ENCODE data around the gene DOCK2. TPM values are rescaled to one million over a fixed set of nuclear protein-coding genes. Genes with fewer than 3 reads are reported as not detected.

The DOCK2 gene
- total RNA-seq, 4 donors from 2014 or later, result 2.3 to 11.2 (median 3.2) TPM

DNA sequence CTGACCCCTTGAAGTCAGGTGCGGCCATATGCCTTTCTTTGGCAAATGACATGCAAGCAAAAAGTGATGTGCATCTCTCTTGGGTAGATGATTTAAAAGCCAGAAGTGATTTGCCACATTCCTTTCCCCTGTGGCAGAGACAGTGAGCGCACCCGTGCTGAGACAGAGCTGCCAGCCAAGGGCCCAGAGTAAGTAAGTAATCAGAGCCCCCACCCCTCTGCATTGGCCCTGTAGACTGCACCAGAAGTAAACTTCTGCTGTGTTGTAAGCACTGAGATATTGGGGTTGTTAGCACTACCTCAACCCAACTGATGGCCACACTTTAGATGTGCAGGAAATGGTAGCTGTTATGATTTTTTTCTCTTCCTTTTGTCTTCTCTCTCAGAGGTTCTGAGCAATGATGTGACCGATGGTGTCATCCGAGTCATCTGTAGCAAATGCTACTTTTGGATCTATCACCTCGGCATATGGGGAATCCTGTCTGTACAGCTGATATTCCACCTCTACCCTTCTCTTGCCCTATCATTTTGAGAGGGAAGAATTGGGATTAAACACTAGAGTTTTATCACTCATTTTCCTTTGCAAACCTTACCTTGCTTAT, 58.0 kb downstream of the DOCK2 start:
- H3K4me1 ChIP-seq, result no peaks in the 10 kb centered on the region
- H3K9me3 ChIP-seq, result no peaks in the 10 kb centered on the region
- no peaks in the 10 kb centered on the region for H3K27me3 ChIP-seq
- H3K4me3 ChIP-seq, result no peak overlapping the region
- 78% methylated on average over 6 of the region's 6 CpGs for WGBS
- no peak overlapping the region for H3K27ac ChIP-seq
- no peaks in the 10 kb centered on the region for H3K36me3 ChIP-seq
- no peak for DNase-seq (ENCODE audit: low spot score in 2 of 2)
- TF ChIP-seq POLR2AphosphoS5 (IDR thresholded peaks at IDR 0.05), result no peak
- TF ChIP-seq CTCF (IDR thresholded peaks at IDR 0.05), result no peak
- TF ChIP-seq EP300 (IDR thresholded peaks at IDR 0.05), result no peak
- no peak for TF ChIP-seq POLR2A (IDR thresholded peaks at IDR 0.05)

DNA sequence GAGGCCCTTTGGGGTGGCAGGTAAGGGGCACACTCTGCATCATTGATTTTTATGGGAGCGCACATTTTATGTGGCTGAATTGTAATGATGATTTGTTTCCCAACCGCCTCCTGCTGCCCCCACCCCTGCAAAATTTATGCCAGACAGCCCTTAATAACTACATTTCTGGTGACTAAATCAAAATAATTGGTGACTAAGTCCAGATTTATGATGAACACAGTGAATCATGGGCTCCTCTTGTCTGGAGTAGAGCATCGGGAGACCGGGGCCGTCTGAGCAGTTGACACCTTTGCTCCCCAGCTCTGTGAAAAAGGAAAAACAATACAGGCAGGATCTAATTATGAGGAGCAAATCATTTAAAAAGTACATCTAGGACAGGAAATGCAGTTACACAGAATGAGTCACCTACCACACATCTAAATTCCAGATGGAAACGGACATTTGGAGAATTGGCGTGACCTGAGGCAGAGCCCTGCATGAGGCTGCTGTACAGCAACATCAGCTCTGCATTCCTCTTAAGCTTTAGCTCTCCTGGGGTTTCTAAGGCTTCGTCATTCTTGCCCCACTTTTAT, 58.9 kb downstream of the DOCK2 start:
- 58% methylated on average over 8 of the region's 8 CpGs for WGBS
- DNase-seq (ENCODE audit: low spot score in 2 of 2), result no peak
- Histone ChIP-seq H3K27ac (no peak overlapping the region), H3K27me3 (no peaks in the 10 kb centered on the region), H3K4me3 (no peak overlapping the region), H3K4me1 (no peaks in the 10 kb centered on the region), H3K36me3 (no peaks in the 10 kb centered on the region), H3K9me3 (no peaks in the 10 kb centered on the region)
- no peak for TF ChIP-seq POLR2AphosphoS5 (IDR thresholded peaks at IDR 0.05)
- no peak for TF ChIP-seq POLR2A (IDR thresholded peaks at IDR 0.05)
- TF ChIP-seq EP300 (IDR thresholded peaks at IDR 0.05), result no peak
- no peak for TF ChIP-seq CTCF (IDR thresholded peaks at IDR 0.05)

DNA sequence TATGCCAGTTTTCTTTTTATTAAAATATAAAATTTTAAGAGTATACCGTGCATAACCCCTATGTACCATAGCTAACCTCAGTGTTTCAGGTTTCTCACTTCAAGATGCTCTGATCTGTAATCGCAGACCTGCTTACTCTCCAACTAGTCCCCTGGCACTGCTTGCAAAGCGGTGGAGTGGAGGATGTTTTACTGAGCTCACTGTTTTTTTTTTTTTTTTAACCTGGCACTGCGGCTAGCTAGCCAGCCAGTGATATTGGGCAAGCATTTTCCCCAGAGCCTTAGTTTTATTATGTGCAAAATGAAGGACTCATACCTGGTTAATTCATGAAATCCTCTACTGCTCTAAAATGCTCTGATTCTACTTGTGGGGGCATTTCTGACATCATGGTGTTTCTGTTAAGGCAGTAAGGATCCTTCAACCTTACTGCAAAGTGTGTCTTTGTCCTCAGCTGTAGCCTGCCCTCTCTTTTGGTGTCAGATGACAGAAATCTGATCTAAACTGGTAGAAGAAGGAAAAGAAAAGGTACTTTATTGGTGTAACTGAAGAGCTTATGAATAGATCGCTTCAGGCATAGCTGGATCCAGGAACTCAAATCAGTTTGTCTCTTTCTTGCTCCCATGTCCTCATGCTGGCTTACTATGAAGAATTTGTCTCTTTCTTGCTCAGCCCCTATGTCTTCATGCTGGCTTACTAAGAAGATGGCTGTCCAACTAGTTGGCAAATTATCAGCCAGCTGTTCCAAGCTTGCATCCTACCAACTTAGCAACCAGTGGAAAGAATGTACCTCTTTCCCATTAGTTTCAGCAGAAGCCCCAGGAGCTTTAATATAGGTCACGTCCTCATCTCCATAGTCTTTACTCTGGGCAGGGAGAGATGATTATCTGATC, 59.8 kb downstream of the DOCK2 start:
- TF ChIP-seq POLR2AphosphoS5 (IDR thresholded peaks at IDR 0.05) (no peak), EP300 (IDR thresholded peaks at IDR 0.05) (no peak), POLR2A (IDR thresholded peaks at IDR 0.05) (no peak), CTCF (IDR thresholded peaks at IDR 0.05) (no peak)
- no peak for DNase-seq (ENCODE audit: low spot score in 2 of 2)
- Histone ChIP-seq H3K4me1 (no peaks in the 10 kb centered on the region), H3K4me3 (no peak overlapping the region), H3K27me3 (no peaks in the 10 kb centered on the region), H3K9me3 (no peaks in the 10 kb centered on the region), H3K36me3 (no peaks in the 10 kb centered on the region), H3K27ac (no peak overlapping the region)
- WGBS, result 85% methylated on average over 6 of the region's 6 CpGs

GRCh38 chr5:169697511-169697890, 60.4 kb downstream of the DOCK2 start:
- no peaks in the 10 kb centered on the region for H3K9me3 ChIP-seq
- H3K4me3 ChIP-seq, result no peak overlapping the region
- no peak for TF ChIP-seq POLR2AphosphoS5 (IDR thresholded peaks at IDR 0.05)
- TF ChIP-seq CTCF (IDR thresholded peaks at IDR 0.05), result no peak
- TF ChIP-seq EP300 (IDR thresholded peaks at IDR 0.05), result no peak
- no peak for TF ChIP-seq POLR2A (IDR thresholded peaks at IDR 0.05)
- no peak overlapping the region for H3K27ac ChIP-seq
- H3K27me3 ChIP-seq, result no peaks in the 10 kb centered on the region
- 73% methylated on average over 2 of the region's 2 CpGs for WGBS
- no peaks in the 10 kb centered on the region for H3K4me1 ChIP-seq
- no peak for DNase-seq (ENCODE audit: low spot score in 2 of 2)
- H3K36me3 ChIP-seq, result peaks cover under 1% of the 10 kb centered on the region

GRCh38 chr5:169697976-169698375, 60.9 kb downstream of the DOCK2 start:
- no peaks in the 10 kb centered on the region for H3K27me3 ChIP-seq
- 69% methylated on average over 3 of the region's 3 CpGs for WGBS
- no peak overlapping the region for H3K4me3 ChIP-seq
- peaks cover 3% of the 10 kb centered on the region for H3K36me3 ChIP-seq
- no peak overlapping the region for H3K27ac ChIP-seq
- H3K9me3 ChIP-seq, result no peaks in the 10 kb centered on the region
- TF ChIP-seq CTCF (IDR thresholded peaks at IDR 0.05) (no peak), POLR2A (IDR thresholded peaks at IDR 0.05) (no peak), EP300 (IDR thresholded peaks at IDR 0.05) (no peak), POLR2AphosphoS5 (IDR thresholded peaks at IDR 0.05) (no peak)
- no peak for DNase-seq (ENCODE audit: low spot score in 2 of 2)
- no peaks in the 10 kb centered on the region for H3K4me1 ChIP-seq
